Measurements from ENCODE around the gene DDX56. TPM values are rescaled to one million over a fixed set of nuclear protein-coding genes. Genes with fewer than 3 reads are reported as not detected.
A peak's percentile ranks its signal among the peaks of the same experiment; 100 is the strongest.

The DDX56 gene
- total and polyA plus RNA-seq, 2 of the 13 experiments (the other 11 are each of a cell fraction or from before 2014, with no cell fraction given): 82.6 to 120 TPM

- TF ChIP-seq ZNF547 (CRISPR knock-in tag; IDR thresholded peaks at IDR 0.05) (no peak), ZNF432 (CRISPR knock-in tag; IDR thresholded peaks at IDR 0.05; ENCODE audit: borderline replicate concordance) (no peak), ZNF414 (CRISPR knock-in tag; IDR thresholded peaks at IDR 0.05) (peak; percentile 79; the same call in 1 of the 2 replicates), ATRX (CRISPR knock-in tag; IDR thresholded peaks at IDR 0.05; ENCODE audit: borderline replicate concordance) (no peak), TFDP2 (CRISPR knock-in tag; IDR thresholded peaks at IDR 0.05) (peak; percentile 49), NONO (IDR thresholded peaks at IDR 0.05) (no peak), NONO (CRISPR knock-in tag; conservative IDR thresholded peaks at IDR 0.05) (peak; percentile 74), ZNF7 (CRISPR knock-in tag; IDR thresholded peaks at IDR 0.05) (no peak), KDM5A (IDR thresholded peaks at IDR 0.05; ENCODE audit: borderline replicate concordance, low read length) (peak; percentile 57; the same call in 1 of the 2 replicates), ZNF709 (CRISPR knock-in tag; IDR thresholded peaks at IDR 0.05) (no peak; the same call in none of the 2 replicates), EEA1 (CRISPR knock-in tag; IDR thresholded peaks at IDR 0.05; ENCODE audit: borderline replicate concordance) (no peak), MED13 (CRISPR knock-in tag; IDR thresholded peaks at IDR 0.05) (0 out of 2 replicates have a peak, but pooled peaks have one; percentile 1), NRL (CRISPR knock-in tag; IDR thresholded peaks at IDR 0.05; ENCODE audit: borderline replicate concordance) (peak; percentile 89; the same call in 1 of the 2 replicates), NR2F1 (CRISPR knock-in tag; IDR thresholded peaks at IDR 0.05) (no peak), XRCC5 (optimal IDR thresholded peaks at IDR 0.05; ENCODE audit: low read length) (peak; percentile 47), GTF2F1 (IDR thresholded peaks at IDR 0.05; ENCODE audit: low read length) (no peak), FOXM1 (CRISPR knock-in tag; IDR thresholded peaks at IDR 0.05) (no peak), REPIN1 (CRISPR knock-in tag; IDR thresholded peaks at IDR 0.05; ENCODE audit: borderline replicate concordance, low read depth) (peak; percentile 54; the same call in 1 of the 2 replicates), GFI1 (CRISPR knock-in tag; IDR thresholded peaks at IDR 0.05; ENCODE audit: borderline replicate concordance) (peak; percentile 58; the same call in 1 of the 2 replicates), BCLAF1 (IDR thresholded peaks at IDR 0.05) (no peak), RXRA (CRISPR knock-in tag; IDR thresholded peaks at IDR 0.05) (peak; percentile 48; the same call in 1 of the 2 replicates), PBX2 (CRISPR knock-in tag; IDR thresholded peaks at IDR 0.05) (no peak), HNRNPH1 (optimal IDR thresholded peaks at IDR 0.05; ENCODE audit: low read depth, low read length) (no peak), RCOR2 (CRISPR knock-in tag; IDR thresholded peaks at IDR 0.05) (no peak), ZBTB42 (CRISPR knock-in tag; IDR thresholded peaks at IDR 0.05) (no peak; the same call in 1 of the 2 replicates), MIXL1 (CRISPR knock-in tag; IDR thresholded peaks at IDR 0.05) (peak; percentile 26; the same call in 1 of the 2 replicates)
These were observed 8.3 kb upstream of the DDX56 start, which contains the start of gene TMED4 (continued) for GRCh38 chr7:44581879-44582603.

All from HepG2 (cell line).